ENCODE data around the gene ZDHHC20. TPM values are rescaled to one million over a fixed set of nuclear protein-coding genes. Genes with fewer than 3 reads are reported as not detected.

The ZDHHC20 gene
- total RNA-seq, 1 experiment from 2014 or later, result 129 TPM

DNA sequence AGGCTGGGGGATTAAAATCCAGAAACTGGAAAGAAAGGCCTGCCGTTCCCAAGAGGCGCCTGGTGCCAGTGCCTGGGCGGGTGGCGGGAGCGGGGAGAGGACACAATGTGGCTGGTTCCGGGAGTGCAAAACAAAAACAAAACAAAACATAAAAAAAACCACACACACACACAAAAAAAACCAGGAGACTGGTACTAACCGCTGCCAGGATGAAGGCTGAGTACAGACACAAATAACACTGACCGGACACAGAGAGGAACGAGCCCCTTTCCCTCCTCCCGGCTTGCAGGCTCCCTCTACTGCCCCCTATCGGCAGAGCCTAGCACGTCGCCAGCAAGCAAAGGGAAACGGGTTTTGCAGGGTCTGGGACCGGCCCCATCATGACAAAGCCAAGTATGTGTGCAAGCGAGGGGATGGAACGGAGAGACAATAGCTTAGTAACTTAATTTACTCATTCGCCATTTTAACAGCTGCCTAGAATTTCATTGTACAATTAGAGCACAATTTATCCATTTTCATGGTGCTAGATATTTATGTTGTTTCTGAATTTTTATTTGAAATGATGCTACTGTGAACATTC, 17.9 kb upstream of the ZDHHC20 start:
- Histone ChIP-seq H3K4me1 (ENCODE audit: low read length) (peaks cover 11% of the 10 kb centered on the region), H3K9me3 (ENCODE audit: low read length) (no peaks in the 10 kb centered on the region), H3K27ac (ENCODE audit: low read length) (no peak overlapping the region), H3K4me3 (ENCODE audit: low read length) (peak overlapping the region; percentile 79), H3K27me3 (ENCODE audit: low read length) (no peaks in the 10 kb centered on the region), H3K79me2 (ENCODE audit: low read length) (no peaks in the 10 kb centered on the region), H4K20me1 (ENCODE audit: insufficient read depth, low read depth, low read length) (no peaks in the 10 kb centered on the region), H2AFZ (ENCODE audit: low read length) (peak overlapping the region; percentile 100), H3K9ac (ENCODE audit: low read length) (peak overlapping the region; percentile 78), H3K36me3 (ENCODE audit: insufficient read depth, low read length) (no peaks in the 10 kb centered on the region), H3K9me2 (replicated peaks; ENCODE audit: insufficient read depth, low read length) (no peaks in the 10 kb centered on the region), H3K4me2 (ENCODE audit: low read depth, low read length, poor library complexity, severe bottlenecking) (peak overlapping the region; percentile 80)
- DNase-seq, result peak; percentile 95

DNA sequence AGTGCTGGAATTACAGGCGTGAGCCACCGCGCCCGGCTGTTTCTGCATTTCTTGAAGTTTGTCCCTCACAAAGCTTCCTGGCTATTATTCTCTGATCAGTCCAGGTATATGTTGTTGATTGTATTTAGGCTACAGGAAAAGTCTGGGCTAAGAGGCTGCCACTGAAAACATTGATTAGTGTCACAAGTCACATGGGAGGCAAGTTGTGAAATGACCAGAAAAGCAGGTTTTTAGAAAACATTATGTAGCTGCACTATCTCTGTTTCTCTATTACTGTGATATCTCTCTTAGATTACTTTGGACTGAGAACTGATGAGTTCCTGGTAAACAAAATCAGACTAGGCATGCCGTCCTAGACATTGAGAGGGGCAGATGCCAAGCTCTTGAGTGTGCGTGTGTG, 16.0 kb upstream of the ZDHHC20 start:
- Histone ChIP-seq H3K4me2 (ENCODE audit: low read depth, low read length, poor library complexity, severe bottlenecking) (no peak overlapping the region), H3K9ac (ENCODE audit: low read length) (no peak overlapping the region), H3K79me2 (ENCODE audit: low read length) (no peaks in the 10 kb centered on the region), H3K27ac (ENCODE audit: low read length) (no peak overlapping the region), H3K4me1 (ENCODE audit: low read length) (peaks cover 11% of the 10 kb centered on the region), H4K20me1 (ENCODE audit: insufficient read depth, low read depth, low read length) (no peaks in the 10 kb centered on the region), H3K9me3 (ENCODE audit: low read length) (0 out of 2 replicates have a peak, but pooled peaks cover 4% of the 10 kb centered on the region), H2AFZ (ENCODE audit: low read length) (no peak overlapping the region), H3K9me2 (replicated peaks; ENCODE audit: insufficient read depth, low read length) (no peaks in the 10 kb centered on the region), H3K27me3 (ENCODE audit: low read length) (no peaks in the 10 kb centered on the region), H3K4me3 (ENCODE audit: low read length) (no peak overlapping the region), H3K36me3 (ENCODE audit: insufficient read depth, low read length) (no peaks in the 10 kb centered on the region)
- DNase-seq, result no peak

DNA sequence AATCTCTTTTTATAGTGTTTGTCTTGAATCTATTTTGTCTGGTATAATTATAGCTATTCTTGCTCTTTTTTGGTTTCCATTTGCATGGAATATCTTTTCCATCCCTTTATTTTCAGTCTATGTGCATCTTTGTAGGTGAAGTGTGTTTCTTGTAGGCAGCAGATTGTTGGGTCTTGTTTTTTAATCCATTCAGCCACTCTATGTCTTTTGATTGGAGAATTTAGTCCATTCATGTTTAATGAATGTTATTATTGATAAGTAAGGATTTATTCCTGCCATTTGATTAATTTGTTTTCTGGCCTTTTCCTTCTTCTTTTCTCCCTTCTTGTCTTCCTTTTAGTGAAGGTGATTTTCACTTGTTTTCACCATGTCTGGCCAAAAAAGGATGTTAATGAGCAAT, 11.7 kb upstream of the ZDHHC20 start:
- DNase-seq, result no peak
- H4K20me1 ChIP-seq (ENCODE audit: insufficient read depth, low read depth, low read length), result no peaks in the 10 kb centered on the region
- H3K4me1 ChIP-seq (ENCODE audit: low read length), result no peaks in the 10 kb centered on the region

DNA sequence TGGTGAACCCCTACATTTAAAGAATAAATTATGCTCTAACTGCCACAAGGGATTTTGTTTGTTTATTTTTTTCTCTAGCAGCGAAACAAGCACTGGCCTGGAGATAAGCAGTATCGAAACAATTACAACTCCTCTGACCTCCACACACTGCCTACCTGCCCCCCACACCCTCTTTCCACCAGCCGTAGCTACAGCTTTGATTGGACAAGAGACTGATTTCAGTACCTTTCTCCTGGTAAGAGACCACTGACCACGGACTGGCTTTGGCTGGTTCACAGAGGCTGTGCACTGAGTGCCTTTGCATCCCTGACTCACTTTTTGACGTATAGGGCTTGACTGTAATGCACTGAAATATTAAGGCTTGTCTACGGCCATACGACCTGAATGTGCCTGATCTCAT, 7.4 kb upstream of the ZDHHC20 start:
- Histone ChIP-seq H3K9ac (ENCODE audit: low read length) (no peak overlapping the region), H2AFZ (ENCODE audit: low read length) (no peak overlapping the region; the same call in 1 of the 2 replicates), H3K4me1 (ENCODE audit: low read length) (no peaks in the 10 kb centered on the region), H3K36me3 (ENCODE audit: insufficient read depth, low read length) (no peaks in the 10 kb centered on the region), H3K4me3 (ENCODE audit: low read length) (no peak overlapping the region), H3K27me3 (ENCODE audit: low read length) (no peaks in the 10 kb centered on the region), H4K20me1 (ENCODE audit: insufficient read depth, low read depth, low read length) (no peaks in the 10 kb centered on the region), H3K79me2 (ENCODE audit: low read length) (no peaks in the 10 kb centered on the region), H3K27ac (ENCODE audit: low read length) (no peak overlapping the region), H3K9me2 (replicated peaks; ENCODE audit: insufficient read depth, low read length) (no peaks in the 10 kb centered on the region), H3K9me3 (ENCODE audit: low read length) (0 out of 2 replicates have a peak, but pooled peaks cover 4% of the 10 kb centered on the region), H3K4me2 (ENCODE audit: low read depth, low read length, poor library complexity, severe bottlenecking) (no peak overlapping the region)
- DNase-seq, result no peak

More for the DNA sequence above, 11.7 kb upstream of the ZDHHC20 start:
- H3K27ac ChIP-seq (ENCODE audit: low read length), result no peak overlapping the region
- no peak overlapping the region for H2AFZ ChIP-seq (ENCODE audit: low read length)
- H3K4me3 ChIP-seq (ENCODE audit: low read length), result no peak overlapping the region
- no peak overlapping the region for H3K9ac ChIP-seq (ENCODE audit: low read length)
- no peaks in the 10 kb centered on the region for H3K36me3 ChIP-seq (ENCODE audit: insufficient read depth, low read length)
- no peak overlapping the region for H3K4me2 ChIP-seq (ENCODE audit: low read depth, low read length, poor library complexity, severe bottlenecking)
- no peaks in the 10 kb centered on the region for H3K27me3 ChIP-seq (ENCODE audit: low read length)
- H3K9me3 ChIP-seq (ENCODE audit: low read length), result 0 out of 2 replicates have a peak, but pooled peaks cover 4% of the 10 kb centered on the region
- no peaks in the 10 kb centered on the region for H3K79me2 ChIP-seq (ENCODE audit: low read length)
- no peaks in the 10 kb centered on the region for H3K9me2 ChIP-seq (replicated peaks; ENCODE audit: insufficient read depth, low read length)

DNA sequence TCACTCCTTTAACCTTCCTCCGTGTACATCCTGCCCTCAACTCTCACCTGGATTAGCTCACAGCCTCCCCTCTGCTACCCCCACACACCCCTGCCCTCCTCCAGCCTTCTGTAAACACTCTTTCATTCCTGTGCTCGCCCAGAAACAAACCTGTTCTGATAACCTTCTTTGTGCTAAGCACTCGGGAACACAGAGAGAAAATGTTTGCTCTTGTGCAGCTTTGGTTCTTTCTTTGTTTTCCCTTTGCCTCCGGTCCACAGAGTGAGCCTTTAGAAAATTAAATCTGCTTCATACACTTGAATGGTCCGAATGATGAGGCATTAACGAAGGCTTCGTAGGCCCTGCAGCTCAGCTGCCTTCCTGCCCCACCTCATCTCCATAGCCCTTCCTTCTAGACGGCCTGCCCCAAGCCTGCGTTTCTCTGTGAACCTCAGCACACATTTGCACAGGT, 6.6 kb upstream of the ZDHHC20 start:
- H3K9me2 ChIP-seq (replicated peaks; ENCODE audit: insufficient read depth, low read length), result no peaks in the 10 kb centered on the region
- H3K4me3 ChIP-seq (ENCODE audit: low read length), result no peak overlapping the region
- H3K79me2 ChIP-seq (ENCODE audit: low read length), result no peaks in the 10 kb centered on the region
- no peak overlapping the region; the same call in 1 of the 2 replicates for H2AFZ ChIP-seq (ENCODE audit: low read length)
- no peaks in the 10 kb centered on the region for H3K27me3 ChIP-seq (ENCODE audit: low read length)
- no peaks in the 10 kb centered on the region for H4K20me1 ChIP-seq (ENCODE audit: insufficient read depth, low read depth, low read length)
- H3K4me1 ChIP-seq (ENCODE audit: low read length), result no peaks in the 10 kb centered on the region
- no peak overlapping the region for H3K27ac ChIP-seq (ENCODE audit: low read length)
- H3K9ac ChIP-seq (ENCODE audit: low read length), result no peak overlapping the region
- no peak overlapping the region for H3K4me2 ChIP-seq (ENCODE audit: low read depth, low read length, poor library complexity, severe bottlenecking)
- DNase-seq, result no peak
- H3K9me3 ChIP-seq (ENCODE audit: low read length), result no peaks in the 10 kb centered on the region
- no peaks in the 10 kb centered on the region for H3K36me3 ChIP-seq (ENCODE audit: insufficient read depth, low read length)

DNA sequence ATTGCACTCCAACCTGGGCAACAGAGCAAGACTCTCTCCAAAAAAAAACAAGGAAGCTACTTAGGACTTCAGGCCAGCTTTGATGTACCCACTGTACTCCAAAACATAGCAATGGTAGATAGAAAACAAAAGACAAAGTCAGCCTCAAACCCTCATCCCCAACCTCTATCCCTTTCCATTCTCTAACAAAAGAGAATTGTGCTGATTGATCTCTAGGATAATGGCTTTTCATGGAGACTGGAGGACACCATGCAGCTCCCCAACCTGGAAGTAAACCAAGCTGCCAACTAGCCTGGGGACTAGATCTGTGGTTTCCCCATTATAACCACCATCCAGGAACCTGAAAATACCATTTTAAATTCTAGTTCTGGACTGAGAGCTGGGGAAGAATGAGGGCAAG, 4.3 kb upstream of the ZDHHC20 start:
- Histone ChIP-seq H3K4me2 (ENCODE audit: low read depth, low read length, poor library complexity, severe bottlenecking) (no peak overlapping the region), H3K9ac (ENCODE audit: low read length) (no peak overlapping the region), H4K20me1 (ENCODE audit: insufficient read depth, low read depth, low read length) (no peaks in the 10 kb centered on the region; the same call in 1 of the 2 replicates), H3K4me3 (ENCODE audit: low read length) (no peak overlapping the region), H2AFZ (ENCODE audit: low read length) (no peak overlapping the region), H3K4me1 (ENCODE audit: low read length) (peaks cover 5% of the 10 kb centered on the region), H3K27ac (ENCODE audit: low read length) (no peak overlapping the region), H3K27me3 (ENCODE audit: low read length) (no peaks in the 10 kb centered on the region), H3K9me2 (replicated peaks; ENCODE audit: insufficient read depth, low read length) (no peaks in the 10 kb centered on the region), H3K9me3 (ENCODE audit: low read length) (no peaks in the 10 kb centered on the region), H3K36me3 (ENCODE audit: insufficient read depth, low read length) (no peaks in the 10 kb centered on the region), H3K79me2 (ENCODE audit: low read length) (peaks cover 7% of the 10 kb centered on the region)
- DNase-seq, result no peak

DNA sequence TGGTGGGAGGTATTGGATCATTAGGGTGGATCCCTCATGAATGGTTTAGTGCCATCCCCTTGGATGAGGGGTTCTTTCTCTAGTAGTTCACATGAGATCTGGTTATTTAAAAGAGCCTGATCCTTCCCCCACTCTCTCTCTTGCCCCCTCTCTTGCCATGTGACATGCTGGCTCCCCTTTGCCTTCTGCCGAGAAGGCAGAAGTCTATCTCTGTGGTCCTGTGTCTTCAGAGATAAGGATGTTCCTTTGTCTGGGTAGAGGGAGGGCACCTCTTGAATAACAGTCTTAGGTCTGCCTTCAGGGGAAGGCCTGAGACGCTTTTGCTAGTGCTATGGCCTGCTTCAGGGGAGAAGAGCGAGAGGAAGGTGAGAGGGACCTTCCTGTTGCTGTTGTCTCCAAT, 2.0 kb upstream of the ZDHHC20 start:
- Histone ChIP-seq H2AFZ (ENCODE audit: low read length) (no peak overlapping the region), H3K36me3 (ENCODE audit: insufficient read depth, low read length) (no peaks in the 10 kb centered on the region), H3K79me2 (ENCODE audit: low read length) (peaks cover 30% of the 10 kb centered on the region)

DNA sequence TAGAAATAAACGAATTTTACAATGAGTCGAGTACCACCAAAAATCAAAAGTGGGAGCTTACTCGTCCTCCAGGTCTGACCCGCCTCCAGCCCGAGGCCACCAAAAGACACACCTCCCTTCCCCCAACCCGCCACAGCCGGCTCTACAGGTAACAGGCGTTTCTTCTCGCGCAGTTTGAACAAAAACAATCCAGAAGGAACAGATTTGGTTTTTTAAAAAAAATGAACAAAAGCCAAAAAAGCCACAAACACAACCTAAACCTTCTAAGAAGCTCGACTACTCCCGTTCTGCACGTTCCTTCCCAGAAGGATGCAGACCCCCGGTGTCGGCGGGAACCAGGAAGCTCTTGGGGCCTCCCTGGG, 671 bp downstream of the ZDHHC20 start:
- Histone ChIP-seq H4K20me1 (ENCODE audit: insufficient read depth, low read depth, low read length) (peaks cover 9% of the 10 kb centered on the region; the same call in 1 of the 2 replicates), H3K27me3 (ENCODE audit: low read length) (no peaks in the 10 kb centered on the region), H2AFZ (ENCODE audit: low read length) (peak overlapping the region; percentile 88), H3K79me2 (ENCODE audit: low read length) (peaks cover 57% of the 10 kb centered on the region), H3K4me1 (ENCODE audit: low read length) (peaks cover 19% of the 10 kb centered on the region), H3K4me3 (ENCODE audit: low read length) (peak overlapping the region; percentile 91), H3K36me3 (ENCODE audit: insufficient read depth, low read length) (0 out of 2 replicates have a peak, but pooled peaks cover 4% of the 10 kb centered on the region), H3K9me3 (ENCODE audit: low read length) (peaks cover 5% of the 10 kb centered on the region; the same call in 1 of the 2 replicates), H3K9me2 (replicated peaks; ENCODE audit: insufficient read depth, low read length) (no peaks in the 10 kb centered on the region), H3K27ac (ENCODE audit: low read length) (peak overlapping the region; percentile 78), H3K9ac (ENCODE audit: low read length) (peak overlapping the region; percentile 84), H3K4me2 (ENCODE audit: low read depth, low read length, poor library complexity, severe bottlenecking) (peak overlapping the region; percentile 95)
- DNase-seq, result peak; percentile 85

More for the DNA sequence above, 2.0 kb upstream of the ZDHHC20 start:
- H3K4me1 ChIP-seq (ENCODE audit: low read length), result peaks cover 19% of the 10 kb centered on the region
- no peaks in the 10 kb centered on the region for H3K9me3 ChIP-seq (ENCODE audit: low read length)
- H3K9ac ChIP-seq (ENCODE audit: low read length), result no peak overlapping the region
- no peaks in the 10 kb centered on the region for H3K9me2 ChIP-seq (replicated peaks; ENCODE audit: insufficient read depth, low read length)
- H3K27me3 ChIP-seq (ENCODE audit: low read length), result no peaks in the 10 kb centered on the region
- no peak overlapping the region for H3K4me2 ChIP-seq (ENCODE audit: low read depth, low read length, poor library complexity, severe bottlenecking)
- no peak overlapping the region for H3K27ac ChIP-seq (ENCODE audit: low read length)
- no peak overlapping the region for H3K4me3 ChIP-seq (ENCODE audit: low read length)
- peaks cover 9% of the 10 kb centered on the region; the same call in 1 of the 2 replicates for H4K20me1 ChIP-seq (ENCODE audit: insufficient read depth, low read depth, low read length)
- DNase-seq, result no peak
